B cell (primary cell): Measurements from ENCODE around the gene MAML3. TPM values are rescaled to one million over a fixed set of nuclear protein-coding genes. Genes with fewer than 3 reads are reported as not detected.

Experiments
- ATAC-seq: fragments of 200-7000 bp; cut with Tn5 transposase; one replicate; pipeline ENCODE4 v1.10.0; 2021; ENCODE audit warnings: low read depth, mild to moderate bottlenecking, moderate number of reproducible peaks, moderate library complexity
- CTCF ChIA-PET: fragments of 350-600 bp; sonication (Branson Sonifier 250); formaldehyde crosslinking; loops from one replicate; lab custom pipeline; 2021; ENCODE audit warnings: antibody characterized with exemption, inconsistent platforms; lab: Charles Lee
- POLR2A ChIA-PET: fragments of 350-600 bp; sonication (Branson Sonifier 250); formaldehyde crosslinking; loops from one replicate; lab custom pipeline; 2021; ENCODE audit warnings: antibody characterized with exemption; lab: Charles Lee
- DNase-seq: peaks from one replicate; pipeline ENCODE4 v3.0.0; 2013
- H2AFZ ChIP-seq: 2 replicates; pipeline ENCODE4 v1.6.1; 2012; ENCODE audit warnings: mild to moderate bottlenecking, low read depth, low read length; ENCODE audit not compliant: insufficient read depth, poor library complexity, severe bottlenecking
- H3K27ac ChIP-seq, 2 donors: 1 replicate in 1 of 2; 2 replicates in 1 of 2; pipeline ENCODE4 v1.5.1; 2012 to 2013; ENCODE audit warnings: low read length in 2 of 2, mild to moderate bottlenecking in 2 of 2, moderate library complexity in 1 of 2
- H3K27me3 ChIP-seq, 4 experiments: fragments of 200-600 bp in 1 of 4; sonication (generic) in 1 of 4; replicated peaks in 1 of 4; 1 replicate in 2 of 4; 2 replicates in 2 of 4; pipeline versions ENCODE4 v1.6.1 to v1.7.0; 2013 to 2016; ENCODE audit warnings: low read length in 3 of 4, mild to moderate bottlenecking in 2 of 4, mixed read lengths in 1 of 4, moderate library complexity in 1 of 4; ENCODE audit not compliant: insufficient read depth in 4 of 4, control insufficient read depth in 3 of 4; ENCODE audit errors: control extremely low read depth in 1 of 4
- H3K36me3 ChIP-seq, 2 experiments: replicated peaks in 1 of 2; 1 replicate in 1 of 2; 2 replicates in 1 of 2; pipeline versions ENCODE4 v1.6.1 to v1.7.1; 2013; ENCODE audit warnings: low read length in 1 of 2; ENCODE audit not compliant: insufficient read depth in 2 of 2, control insufficient read depth in 1 of 2; ENCODE audit errors: control extremely low read depth in 1 of 2, extremely low read depth in 1 of 2
- H3K4me1 ChIP-seq, 2 donors: fragments of 200-600 bp in 1 of 2; sonication (generic) in 1 of 2; 1 replicate in 1 of 2; 2 replicates in 1 of 2; pipeline versions ENCODE4 v1.5.1 to v1.6.1; 2013 to 2017; ENCODE audit warnings: low read length in 2 of 2; ENCODE audit not compliant: control insufficient read depth in 2 of 2, insufficient read depth in 2 of 2
- H3K4me2 ChIP-seq: replicated peaks from 2 replicates; pipeline ENCODE3; 2012; ENCODE audit warnings: mild to moderate bottlenecking, low read depth, low read length; ENCODE audit not compliant: poor library complexity, severe bottlenecking
- H3K4me3 ChIP-seq, 5 experiments: fragments of 200-600 bp in 1 of 5; sonication (generic) in 1 of 5; 1 replicate in 3 of 5; 2 replicates in 2 of 5; pipeline versions ENCODE4 v1.5.1 to v1.7.0; 2011 to 2016; ENCODE audit warnings: low read length in 4 of 5, mild to moderate bottlenecking in 4 of 5, low read depth in 2 of 5, control low read depth in 1 of 5, moderate library complexity in 1 of 5; ENCODE audit not compliant: insufficient read depth in 1 of 5; ENCODE audit errors: control extremely low read depth in 1 of 5, extremely low read depth in 1 of 5
- H3K79me2 ChIP-seq: fragments of 200-600 bp; sonication (generic); one replicate; pipeline ENCODE4 v1.6.0; 2016; ENCODE audit warnings: low read length; ENCODE audit not compliant: control insufficient read depth, insufficient read depth
- H3K9ac ChIP-seq: fragments of 200-600 bp; sonication (generic); 2 replicates; pipeline ENCODE4 v1.6.1; 2017; ENCODE audit warnings: mild to moderate bottlenecking, low read length, moderate library complexity
- H3K9me3 ChIP-seq, 3 donors: one replicate each; pipeline versions ENCODE4 v1.6.1 to v1.7.1; 2013; ENCODE audit warnings: low read length in 2 of 3; ENCODE audit not compliant: control insufficient read depth in 2 of 3, insufficient read depth in 1 of 3; ENCODE audit errors: control extremely low read depth in 1 of 3
- H4K20me1 ChIP-seq: 2 replicates; pipeline ENCODE4 v1.6.0; 2012; ENCODE audit warnings: mild to moderate bottlenecking, low read length; ENCODE audit not compliant: insufficient read depth, control insufficient read depth, poor library complexity, severe bottlenecking
- H3K27ac Mint-ChIP-seq: one replicate; pipeline ENCODE4 v1.8.0; 2021; ENCODE audit warnings: mixed read lengths
- H3K27me3 Mint-ChIP-seq: one replicate; pipeline ENCODE4 v1.8.0; 2021; ENCODE audit warnings: mixed read lengths
- H3K4me1 Mint-ChIP-seq: one replicate; pipeline ENCODE4 v1.8.0; 2021; ENCODE audit warnings: mixed read lengths
- H3K4me3 Mint-ChIP-seq: one replicate; pipeline ENCODE4 v1.8.0; 2021; ENCODE audit warnings: mixed read lengths
- H3K9me3 Mint-ChIP-seq: one replicate; pipeline ENCODE4 v1.8.0; 2022; ENCODE audit warnings: mixed read lengths; ENCODE audit not compliant: insufficient read depth
- CTCF ChIP-seq: fragments of 200-600 bp; IDR thresholded peaks from one replicate; pipeline ENCODE4 v1.8.0; 2022; ENCODE audit warnings: antibody characterized with exemption, mild to moderate bottlenecking
- EZH2 ChIP-seq: IDR thresholded peaks from 2 replicates; pipeline ENCODE4 v1.6.1; 2012; ENCODE audit warnings: borderline replicate concordance, low read depth, mild to moderate bottlenecking, moderate library complexity, low read length; ENCODE audit not compliant: insufficient read depth, poor library complexity, severe bottlenecking
- WGBS: methylation state at CpG from one replicate; pipeline ENCODE4 v1.1.5; 2013; ENCODE audit warnings: missing lambda C conversion rate; ENCODE audit not compliant: insufficient coverage; 5-methylcytosine and 5-hydroxymethylcytosine counted together
- intact Hi-C: fragments of 100-400 bp; cut with micrococcal nuclease; formaldehyde crosslinking; loops from one replicate; pipeline ENCODE4 v1.10.0; 2022
- polyA plus RNA-seq: library from polyadenylated mRNA; depleted of rRNA; stranded (reverse); fragments of >200 nt; gene quantifications from 2 replicates; pipeline ENCODE4 v1.2.3, GENCODE V29; 2012
- total RNA-seq, 2 donors: library from RNA; stranded (reverse); fragments of 120-200 nt in 1 of 2; gene quantifications; 1 replicate in 1 of 2; 2 replicates in 1 of 2; pipeline versions ENCODE4 v1.2.3 to v1.2.4, GENCODE V29; 2013 to 2022

The MAML3 gene
- total and polyA plus RNA-seq, 2 donors (not counting 1 experiment from before 2014, with no cell fraction given): 0.94 to 5.3 TPM

GRCh38 chr4:140118931-140119640 is 34.9 kb downstream of the MAML3 start:
- Histone ChIP-seq H3K9me3 (no peaks in the 10 kb centered on the region), H3K27ac (no peak overlapping the region), H3K27me3 (no peaks in the 10 kb centered on the region), H2AFZ (no peak overlapping the region), H3K4me1 (peaks cover 3 to 18% of the 10 kb centered on the region in 2 donors), H3K4me3 (no peak overlapping the region), H3K9ac (no peak overlapping the region), H3K36me3 (no peaks in the 10 kb centered on the region), H3K79me2 (no peaks in the 10 kb centered on the region), H3K4me2 (no peak overlapping the region), H4K20me1 (no peaks in the 10 kb centered on the region)
- TF ChIP-seq EZH2: no peak
- TF ChIP-seq CTCF: no peak
- 50% methylated on average over 2 of the region's 4 CpGs for WGBS
- CTCF ChIA-PET: no interaction called here
- POLR2A ChIA-PET: no interaction called here
- Mint-ChIP-seq H3K4me3 (no peak overlapping the region), H3K4me1 (peaks cover 12% of the 10 kb centered on the region), H3K27ac (no peak overlapping the region), H3K27me3 (peaks cover 22% of the 10 kb centered on the region), H3K9me3 (no peaks in the 10 kb centered on the region)
- intact Hi-C loops: no loop called here
- no peak for DNase-seq
- no peak for ATAC-seq

- ChIA-PET POLR2A (interaction anchor here (0.7 kb wide), 1 partner anchor 1517 kb away, joined by 3 read pairs; no protein-coding TSS in a partner anchor), CTCF (interaction anchor here (0.7 kb wide), 2 partner anchors 31 to 106 kb away, joined by 3 read pairs; no protein-coding TSS in a partner anchor)
- no peaks in the 10 kb centered on the region for H4K20me1 ChIP-seq
- peaks cover 3 to 23% of the 10 kb centered on the region in 2 donors for H3K4me1 ChIP-seq
- no peak overlapping the region for H3K27ac ChIP-seq
- Mint-ChIP-seq H3K4me1 (peaks cover 17% of the 10 kb centered on the region), H3K27me3 (peaks cover 24% of the 10 kb centered on the region), H3K9me3 (no peaks in the 10 kb centered on the region), H3K27ac (no peak overlapping the region), H3K4me3 (no peak overlapping the region)
- WGBS: no CpG with 5 or more reads among the region's 5 CpGs
- no peaks in the 10 kb centered on the region for H3K79me2 ChIP-seq
- DNase-seq: no peak
- H3K4me3 ChIP-seq: no peak overlapping the region
- intact Hi-C loops: no loop called here
- no peak overlapping the region for H3K4me2 ChIP-seq
- ATAC-seq: no peak
- TF ChIP-seq CTCF (no peak), EZH2 (no peak)
- H3K27me3 ChIP-seq: no peaks in the 10 kb centered on the region
- H3K9me3 ChIP-seq: no peaks in the 10 kb centered on the region
- no peak overlapping the region for H2AFZ ChIP-seq
- H3K9ac ChIP-seq: no peak overlapping the region
- no peaks in the 10 kb centered on the region for H3K36me3 ChIP-seq
These were observed 36.0 kb downstream of the MAML3 start for GRCh38 chr4:140117947-140118346.
